ENCODE measurements around the gene ATP1B2. TPM values are rescaled to one million over a fixed set of nuclear protein-coding genes. Genes with fewer than 3 reads are reported as not detected.

ATP1B2 gene
- total and polyA plus RNA-seq, 2 of the 8 experiments (the other 6 are each of a cell fraction or from before 2014, with no cell fraction given): 9.1 to 21.0 TPM

- no peak for TF ChIP-seq ATF2 (IDR thresholded peaks at IDR 0.05; ENCODE audit: low read length)
These were observed 32.1 kb upstream of the ATP1B2 start (continued) for GRCh38 chr17:7618608-7619007.

Measured in H1 (cell line).